GM19463 (cell line): ENCODE data around the gene KITLG.
"Not testable (repeated sequence)": the region's sequence is repeated elsewhere in the genome, so short reads cannot be mapped to it uniquely, and the experiment has no call there.

Source experiments
- ATAC-seq: cut with Tn5 transposase; IDR thresholded peaks from one replicate; pipeline ENCODE4 v1.9.1; 2021; ENCODE audit warnings: mild to moderate bottlenecking, moderate library complexity; ENCODE audit not compliant: unreplicated experiment

Gene KITLG

GRCh38 chr12:88496891-88497371 lies 83.3 kb downstream of the KITLG start:
- no peak for ATAC-seq

GRCh38 chr12:88496429-88496828 lies 83.8 kb downstream of the KITLG start:
- ATAC-seq, result no peak

GRCh38 chr12:88495031-88495430 lies 85.2 kb downstream of the KITLG start:
- no peak for ATAC-seq

- no peak for ATAC-seq
Measured at GRCh38 chr12:88494520-88494919, 85.8 kb downstream of the KITLG start.

GRCh38 chr12:88493636-88494035 lies 86.6 kb downstream of the KITLG start:
- ATAC-seq, result no peak

GRCh38 chr12:88490425-88490824 lies 89.8 kb downstream of the KITLG start:
- no peak for ATAC-seq

- no peak for ATAC-seq
Measured at GRCh38 chr12:88472775-88473174, 107.5 kb downstream of the KITLG start.

GRCh38 chr12:88472248-88472647 lies 108.0 kb downstream of the KITLG start:
- ATAC-seq, result no peak

- ATAC-seq, result no peak
Measured at GRCh38 chr12:88471331-88472045, 108.8 kb downstream of the KITLG start.

GRCh38 chr12:88469154-88469553 lies 111.1 kb downstream of the KITLG start:
- no peak for ATAC-seq

- ATAC-seq, result no peak
Measured at GRCh38 chr12:88468581-88468980, 111.7 kb downstream of the KITLG start.

GRCh38 chr12:88466708-88467107 lies 113.6 kb downstream of the KITLG start:
- not testable (repeated sequence) for ATAC-seq

- no peak for ATAC-seq
Measured at GRCh38 chr12:88458327-88458726, 121.9 kb downstream of the KITLG start.

GRCh38 chr12:88453323-88453722 lies 126.9 kb downstream of the KITLG start:
- no peak for ATAC-seq

- ATAC-seq, result no peak
Measured at GRCh38 chr12:88451205-88451604, 129.1 kb downstream of the KITLG start.

GRCh38 chr12:88450136-88450535 lies 130.1 kb downstream of the KITLG start:
- no peak for ATAC-seq

GRCh38 chr12:88448337-88448915 lies 131.8 kb downstream of the KITLG start:
- no peak for ATAC-seq

GRCh38 chr12:88445705-88446394 lies 134.4 kb downstream of the KITLG start:
- ATAC-seq, result no peak

- ATAC-seq, result no peak
Measured at GRCh38 chr12:88444481-88444880, 135.8 kb downstream of the KITLG start.
